HEK293T (cell line): ENCODE results near the gene ADGRG4.

Experiments
- CTCF ChIA-PET: fragments of 350-600 bp; formaldehyde crosslinking; extraction: SDS; loops from one replicate; lab custom pipeline; 2021; ENCODE audit warnings: antibody characterized with exemption, inconsistent platforms; lab: Yijun Ruan, JAX
- POLR2A ChIA-PET: fragments of 350-600 bp; formaldehyde crosslinking; extraction: SDS; loops from one replicate; lab custom pipeline; 2020; ENCODE audit warnings: antibody characterized with exemption, inconsistent platforms; lab: Yijun Ruan, JAX
- DNase-seq: peaks from one replicate; pipeline ENCODE4 v3.0.0; 2012; ENCODE audit warnings: mixed read lengths; ENCODE audit errors: extremely low spot score
- ARNT ChIP-seq: fragments of 450-650 bp; IDR thresholded peaks from 2 replicates; pipeline ENCODE4 v1.6.1; 2017; ENCODE audit warnings: mild to moderate bottlenecking
- BHLHE40 ChIP-seq: fragments of 450-650 bp; IDR thresholded peaks from 2 replicates; pipeline ENCODE4 v1.6.1; 2016; ENCODE audit warnings: mild to moderate bottlenecking, moderate library complexity, borderline replicate concordance
- CTBP1 ChIP-seq: fragments of 450-650 bp; IDR thresholded peaks from 2 replicates; pipeline ENCODE4 v1.6.1; 2016; ENCODE audit warnings: borderline replicate concordance
- ELF4 ChIP-seq: fragments of 450-650 bp; IDR thresholded peaks from 2 replicates; pipeline ENCODE4 v1.6.1; 2017; ENCODE audit warnings: antibody characterized with exemption
- FOXA1 ChIP-seq: fragments of 450-650 bp; IDR thresholded peaks from 2 replicates; pipeline ENCODE4 v1.6.1; 2016; ENCODE audit warnings: mild to moderate bottlenecking
- FOXK2 ChIP-seq: fragments of 450-650 bp; IDR thresholded peaks from 2 replicates; pipeline ENCODE4 v1.6.1; 2016; ENCODE audit warnings: mild to moderate bottlenecking
- FOXM1 ChIP-seq: fragments of 450-650 bp; IDR thresholded peaks from 2 replicates; pipeline ENCODE4 v1.6.1; 2017; ENCODE audit warnings: mild to moderate bottlenecking, borderline replicate concordance
- HDGF ChIP-seq: fragments of 450-650 bp; IDR thresholded peaks from 2 replicates; pipeline ENCODE4 v1.6.1; 2017; ENCODE audit warnings: antibody characterized with exemption, borderline replicate concordance
- L3MBTL2 ChIP-seq: fragments of 450-650 bp; conservative IDR thresholded peaks from 2 replicates; pipeline ENCODE4 v1.6.1; 2016; ENCODE audit warnings: mild to moderate bottlenecking
- LEF1 ChIP-seq: fragments of 450-650 bp; IDR thresholded peaks from 2 replicates; pipeline ENCODE4 v1.6.1; 2017; ENCODE audit warnings: mild to moderate bottlenecking, borderline replicate concordance
- NFRKB ChIP-seq: fragments of 450-650 bp; IDR thresholded peaks from 2 replicates; pipeline ENCODE4 v1.6.1; 2016; ENCODE audit warnings: mild to moderate bottlenecking, moderate library complexity
- SP1 ChIP-seq: fragments of 450-650 bp; IDR thresholded peaks from 2 replicates; pipeline ENCODE4 v1.6.1; 2017
- SUZ12 ChIP-seq: fragments of 450-650 bp; IDR thresholded peaks from 2 replicates; pipeline ENCODE4 v1.6.1; 2016; ENCODE audit warnings: mild to moderate bottlenecking
- TARDBP ChIP-seq: fragments of 450-650 bp; IDR thresholded peaks from 2 replicates; pipeline ENCODE4 v1.6.1; 2016
- ZNF384 ChIP-seq: fragments of 450-650 bp; IDR thresholded peaks from 2 replicates; pipeline ENCODE4 v1.6.1; 2016
- TF ChIP-seq, protein P1 (sequence below): fragments of 450-650 bp; IDR thresholded peaks from 2 replicates; pipeline ENCODE4 v1.6.1; 2016

The ADGRG4 gene

DNA sequence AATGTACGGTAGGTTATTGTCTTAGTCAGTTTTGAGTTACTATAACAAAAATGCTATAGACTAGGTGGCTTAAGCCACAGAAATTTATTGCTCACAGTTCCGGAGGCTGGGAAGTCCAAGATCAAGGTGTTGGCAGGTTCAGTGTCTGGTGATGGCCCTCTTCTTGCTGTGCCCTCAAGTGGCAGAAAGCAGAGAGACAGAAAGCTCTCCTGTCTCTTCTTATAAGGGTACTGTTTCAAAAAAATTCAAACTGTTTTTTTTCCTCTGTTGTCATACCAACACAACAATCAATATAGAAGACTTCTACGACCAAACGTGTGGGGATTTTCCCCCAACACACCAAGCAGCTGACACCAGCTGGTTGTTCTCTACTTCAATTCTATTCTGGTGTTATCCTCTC, 53.4 kb downstream of the ADGRG4 start:
- TF ChIP-seq FOXK2 (no peak), TARDBP (no peak), BHLHE40 (no peak), L3MBTL2 (no peak)
- ChIA-PET POLR2A (no interaction called here), CTCF (no interaction called here)
- no peak for DNase-seq

DNA sequence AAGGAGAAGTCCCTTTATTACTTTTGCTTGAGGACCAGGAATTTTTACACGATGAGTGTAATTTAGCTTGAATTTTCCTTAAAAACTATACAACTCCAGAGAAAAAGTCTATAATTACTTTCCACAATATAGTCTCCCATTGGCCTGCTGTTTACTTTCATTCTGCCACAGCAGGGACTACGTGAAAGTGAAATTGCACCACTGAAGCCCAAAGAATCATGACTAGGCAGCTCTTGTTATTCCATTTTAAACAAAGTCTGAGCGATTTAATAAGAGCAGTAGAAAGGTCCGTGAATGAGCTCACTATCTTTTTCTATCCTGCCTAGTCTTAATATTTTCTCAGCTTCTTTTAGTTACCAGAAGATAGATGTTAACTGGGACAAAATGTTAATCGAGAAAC, 68.6 kb downstream of the ADGRG4 start:
- no peak for TF ChIP-seq ELF4
- no peak for TF ChIP-seq SUZ12
- no peak for TF ChIP-seq LEF1
- DNase-seq = no peak
- CTCF ChIA-PET = no interaction called here
- POLR2A ChIA-PET = no interaction called here

DNA sequence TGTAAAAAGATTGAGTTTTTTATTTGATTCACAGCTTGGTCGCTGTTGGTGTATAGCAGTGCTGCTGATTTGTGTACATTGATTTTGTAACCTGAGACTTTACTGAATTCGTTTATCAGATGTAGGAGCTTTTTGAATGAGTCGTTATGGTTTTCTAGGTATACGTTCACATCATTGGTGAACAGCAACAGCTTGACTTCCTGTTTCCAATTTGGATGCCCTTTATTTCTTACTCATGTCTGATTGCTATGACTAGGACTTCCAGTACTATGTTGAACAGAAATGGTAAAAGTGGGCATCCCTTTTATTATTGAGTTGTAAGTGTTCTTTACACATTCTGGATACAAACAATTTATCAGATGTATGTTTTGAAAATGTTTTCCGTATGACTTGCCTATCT, 76.0 kb downstream of the ADGRG4 start:
- CTCF ChIA-PET = no interaction called here
- no peak for TF ChIP-seq TARDBP
- DNase-seq = no peak
- POLR2A ChIA-PET = no interaction called here

DNA sequence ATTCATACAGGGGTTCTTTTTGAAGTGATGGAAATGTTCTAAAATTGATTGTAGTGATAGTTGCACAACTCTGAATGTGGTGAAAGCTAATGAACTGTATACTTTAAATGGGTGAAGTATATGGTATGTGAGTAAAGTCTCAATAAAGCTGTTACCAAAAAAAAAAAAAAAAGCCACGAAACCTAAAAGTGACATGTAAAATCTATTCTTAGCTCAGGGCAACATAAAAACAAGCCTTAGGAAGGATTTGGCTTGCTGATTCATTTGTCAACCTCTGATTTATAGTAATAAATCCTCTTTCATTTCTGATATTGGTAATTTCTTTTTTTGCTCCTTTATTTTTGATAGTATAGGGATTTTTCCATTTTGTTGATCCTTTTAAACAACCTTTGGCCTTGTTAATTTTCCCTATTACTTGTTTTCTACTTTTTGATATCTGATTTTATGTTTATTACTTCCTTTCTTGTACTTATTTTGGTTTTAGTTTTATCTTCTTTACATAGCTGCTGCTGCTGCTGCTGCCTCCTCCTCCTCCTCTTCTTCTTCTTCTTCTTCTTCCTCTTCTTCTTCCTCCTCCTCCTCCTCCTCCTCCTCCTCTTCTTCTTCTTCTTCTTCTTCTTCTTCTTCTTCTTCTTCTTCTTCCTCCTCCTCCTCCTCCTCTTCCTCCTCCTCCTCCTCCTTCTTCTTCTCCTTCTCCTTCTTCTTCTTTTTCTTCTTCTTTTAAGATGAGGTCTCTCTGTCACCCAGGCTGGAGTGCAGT, 79.4 kb downstream of the ADGRG4 start:
- CTCF ChIA-PET = no interaction called here
- POLR2A ChIA-PET = no interaction called here
- TF ChIP-seq ARNT = no peak
- no peak for TF ChIP-seq SUZ12
- TF ChIP-seq, protein P1, sequence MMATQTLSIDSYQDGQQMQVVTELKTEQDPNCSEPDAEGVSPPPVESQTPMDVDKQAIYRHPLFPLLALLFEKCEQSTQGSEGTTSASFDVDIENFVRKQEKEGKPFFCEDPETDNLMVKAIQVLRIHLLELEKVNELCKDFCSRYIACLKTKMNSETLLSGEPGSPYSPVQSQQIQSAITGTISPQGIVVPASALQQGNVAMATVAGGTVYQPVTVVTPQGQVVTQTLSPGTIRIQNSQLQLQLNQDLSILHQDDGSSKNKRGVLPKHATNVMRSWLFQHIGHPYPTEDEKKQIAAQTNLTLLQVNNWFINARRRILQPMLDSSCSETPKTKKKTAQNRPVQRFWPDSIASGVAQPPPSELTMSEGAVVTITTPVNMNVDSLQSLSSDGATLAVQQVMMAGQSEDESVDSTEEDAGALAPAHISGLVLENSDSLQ = no peak
- 0 out of 2 replicates have a peak, but pooled peaks have one; percentile 7 for TF ChIP-seq ZNF384
- TF ChIP-seq NFRKB = no peak
- no peak for TF ChIP-seq BHLHE40
- DNase-seq = no peak

DNA sequence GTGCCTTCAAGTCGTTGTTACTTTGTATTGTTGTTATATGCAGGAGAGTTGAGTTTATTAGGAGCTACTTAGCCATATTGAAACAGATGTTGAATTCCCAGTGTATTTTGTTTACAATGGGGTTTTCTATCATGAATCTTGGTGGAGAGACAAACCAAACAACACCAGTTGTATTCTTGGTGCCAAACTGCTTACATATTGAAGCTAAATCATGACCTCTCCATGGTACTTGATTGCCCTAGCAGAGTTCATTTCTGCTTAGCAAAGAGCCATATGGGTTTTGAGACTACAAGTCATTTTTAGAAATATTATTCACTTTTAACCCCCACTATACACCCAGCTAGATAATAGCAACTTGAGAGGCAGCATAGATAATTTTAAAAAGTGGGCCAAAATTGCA, 85.4 kb downstream of the ADGRG4 start:
- ChIA-PET CTCF (no interaction called here), POLR2A (no interaction called here)
- TF ChIP-seq FOXA1 = no peak
- no peak for DNase-seq

DNA sequence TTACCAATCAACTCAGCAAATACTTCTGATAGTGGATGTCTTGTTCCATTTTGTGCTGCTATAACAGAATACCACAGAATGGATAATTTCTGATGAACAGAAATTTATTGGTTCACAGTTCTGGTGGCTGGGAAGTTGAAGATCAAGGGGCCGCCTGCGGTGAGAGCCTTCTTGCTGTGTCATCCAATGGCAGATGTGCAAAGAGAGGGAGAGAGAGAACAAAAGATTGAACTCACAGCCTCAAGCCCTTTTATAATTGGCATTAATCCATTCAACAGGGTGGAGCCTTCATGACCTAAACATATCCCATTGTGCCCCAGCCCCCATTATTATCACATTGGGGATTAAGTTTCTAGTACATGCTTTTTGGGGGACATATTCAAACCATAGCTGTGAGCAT, 86.1 kb downstream of the ADGRG4 start:
- POLR2A ChIA-PET = no interaction called here
- TF ChIP-seq SP1 = no peak
- TF ChIP-seq TARDBP = no peak
- TF ChIP-seq LEF1 = no peak
- TF ChIP-seq L3MBTL2 = no peak
- TF ChIP-seq, protein P1 = no peak
- TF ChIP-seq FOXA1 = no peak
- TF ChIP-seq SUZ12 = no peak
- no peak for TF ChIP-seq ARNT
- TF ChIP-seq ZNF384 = no peak
- TF ChIP-seq FOXK2 = no peak
- TF ChIP-seq NFRKB = no peak
- TF ChIP-seq HDGF = no peak
- TF ChIP-seq CTBP1 = no peak
- TF ChIP-seq BHLHE40 = no peak
- TF ChIP-seq FOXM1 = no peak
- TF ChIP-seq ELF4 = no peak
- CTCF ChIA-PET = no interaction called here
- no peak for DNase-seq

DNA sequence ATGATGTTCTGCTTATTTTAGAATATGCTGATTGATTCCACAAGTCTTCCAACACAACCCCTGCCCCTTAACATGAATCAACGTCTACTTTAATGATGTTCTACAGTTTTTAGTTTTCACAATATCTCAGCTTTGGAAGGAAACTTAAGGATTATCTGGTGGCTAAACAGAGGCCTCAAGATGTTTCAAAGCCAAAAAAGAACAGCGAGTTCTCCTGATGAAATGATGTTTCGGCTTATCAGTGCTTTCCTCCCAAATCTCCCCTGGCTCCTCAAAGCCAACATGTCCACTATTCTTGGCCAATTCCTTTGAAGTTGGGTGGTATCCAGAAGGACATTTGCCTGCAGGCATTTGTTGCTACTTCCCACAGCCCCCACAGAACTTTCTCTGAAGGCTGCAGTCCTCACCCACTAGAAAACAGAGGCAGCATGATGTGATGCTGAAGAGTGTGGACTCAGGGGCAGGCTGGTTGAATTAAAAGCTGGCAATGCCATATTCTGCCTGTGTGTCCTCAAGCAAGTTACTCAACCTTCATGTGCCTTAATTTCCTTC, 87.3 kb downstream of the ADGRG4 start:
- ChIA-PET POLR2A (no interaction called here), CTCF (interaction anchor here (0.6 kb wide), 1 partner anchor 95 kb away, joined by 3 read pairs; no protein-coding TSS in a partner anchor)
- DNase-seq = no peak
- TF ChIP-seq L3MBTL2 (no peak), ARNT (no peak), CTBP1 (no peak), NFRKB (no peak), FOXA1 (no peak), FOXK2 (no peak), LEF1 (no peak), FOXM1 (no peak)
- TF ChIP-seq, protein P1 = no peak

DNA sequence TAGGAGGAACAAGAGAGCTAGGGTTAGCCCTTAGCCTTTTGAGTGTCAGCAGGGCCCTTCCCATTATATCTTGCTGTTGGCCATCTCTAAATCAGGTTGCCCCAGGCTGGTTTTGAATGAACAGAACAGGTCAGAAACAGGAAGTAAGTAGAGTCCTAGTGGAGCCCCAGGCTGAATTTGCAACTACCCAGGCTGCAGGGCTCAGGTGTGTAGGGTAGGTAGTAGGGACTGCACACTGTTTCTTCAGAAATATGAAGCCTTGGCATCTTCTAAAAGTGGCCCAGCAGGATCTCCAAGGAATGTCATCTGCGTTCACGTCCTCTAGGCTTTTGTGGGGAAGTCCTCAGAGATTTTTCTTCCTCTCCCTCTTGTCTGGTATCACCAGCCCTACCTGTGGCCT, 90.2 kb downstream of the ADGRG4 start:
- CTCF ChIA-PET = interaction anchor here (0.9 kb wide), 1 partner anchor 18 kb away, joined by 3 read pairs; no protein-coding TSS in a partner anchor
- POLR2A ChIA-PET = interaction anchor here (1.2 kb wide), 1 partner anchor 110 kb away, joined by 3 read pairs; no protein-coding TSS in a partner anchor
- TF ChIP-seq, protein P1 = no peak
- TF ChIP-seq HDGF (no peak), BHLHE40 (no peak), FOXM1 (no peak), TARDBP (no peak), SUZ12 (no peak), CTBP1 (no peak), ZNF384 (no peak), NFRKB (no peak), FOXA1 (no peak), L3MBTL2 (no peak), SP1 (no peak), FOXK2 (no peak), ELF4 (no peak), LEF1 (no peak), ARNT (no peak)
- no peak for DNase-seq
